HepG2 (cell line): Measurements from ENCODE around the gene GPR62. TPM values are rescaled to one million over a fixed set of nuclear protein-coding genes. Genes with fewer than 3 reads are reported as not detected.
A peak's percentile ranks its signal among the peaks of the same experiment; 100 is the strongest.

Source experiments
- ESRRA ChIP-seq: sonication (generic); formaldehyde crosslinking; IDR thresholded peaks from 2 replicates; pipeline ENCODE4 v1.5.1; 2020; ENCODE audit warnings: mild to moderate bottlenecking, low read depth, missing genetic modification reagents
- EZH2 ChIP-seq: conservative IDR thresholded peaks from 2 replicates; pipeline ENCODE4 v1.6.1; 2012; ENCODE audit warnings: mild to moderate bottlenecking, low read depth, low read length, moderate library complexity
- HMGXB4 ChIP-seq, 2 experiments: sonication (generic) in 1 of 2; formaldehyde crosslinking in 1 of 2; IDR thresholded peaks; 2 replicates each; pipeline versions ENCODE4 v1.4.0 to v1.6.1; 2018 to 2020; ENCODE audit warnings: missing genetic modification reagents in 2 of 2, borderline replicate concordance in 1 of 2, low read depth in 1 of 2, mild to moderate bottlenecking in 1 of 2, missing biosample characterization in 1 of 2
- IKZF4 ChIP-seq: sonication (generic); formaldehyde crosslinking; IDR thresholded peaks from 2 replicates; pipeline ENCODE4 v1.5.1; 2020; ENCODE audit warnings: borderline replicate concordance, mild to moderate bottlenecking, low read depth, missing genetic modification reagents; ENCODE audit errors: not compliant biosample characterization
- IRF9 ChIP-seq: sonication (generic); formaldehyde crosslinking; IDR thresholded peaks from 2 replicates; pipeline ENCODE4 v1.8.0; 2022; ENCODE audit warnings: missing genetic modification reagents, mild to moderate bottlenecking, borderline replicate concordance
- MAFG ChIP-seq: sonication (generic); formaldehyde crosslinking; IDR thresholded peaks from 2 replicates; pipeline ENCODE4 v1.5.1; 2020; ENCODE audit warnings: mild to moderate bottlenecking, missing genetic modification reagents
- PAXIP1 ChIP-seq: sonication (generic); formaldehyde crosslinking; conservative IDR thresholded peaks from 2 replicates; pipeline ENCODE4 v1.4.0; 2020; ENCODE audit warnings: mild to moderate bottlenecking, missing genetic modification reagents, moderate library complexity
- SMARCE1 ChIP-seq: fragments of 450-650 bp; IDR thresholded peaks from 2 replicates; pipeline ENCODE4 v1.6.1; 2017; ENCODE audit warnings: borderline replicate concordance
- SRF ChIP-seq: IDR thresholded peaks from 2 replicates; pipeline ENCODE4 v1.6.1; 2011; ENCODE audit warnings: mild to moderate bottlenecking, low read depth, low read length, moderate library complexity
- ZMAT5 ChIP-seq: sonication (generic); formaldehyde crosslinking; IDR thresholded peaks from 2 replicates; pipeline ENCODE4 v1.5.0; 2020; ENCODE audit warnings: mild to moderate bottlenecking, low read depth, missing genetic modification reagents, borderline replicate concordance
- ZNF136 ChIP-seq: sonication (generic); formaldehyde crosslinking; IDR thresholded peaks from 2 replicates; pipeline ENCODE4 v1.8.1; 2022; ENCODE audit warnings: low read depth, mild to moderate bottlenecking, moderate library complexity, missing genetic modification reagents
- ZNF281 ChIP-seq: sonication (generic); formaldehyde crosslinking; IDR thresholded peaks from 2 replicates; pipeline ENCODE4 v1.4.0; 2020; ENCODE audit warnings: missing genetic modification reagents, borderline replicate concordance
- ZNF556 ChIP-seq: sonication (generic); formaldehyde crosslinking; IDR thresholded peaks from 2 replicates; pipeline ENCODE4 v1.4.0; 2020; ENCODE audit warnings: mild to moderate bottlenecking, missing genetic modification reagents, borderline replicate concordance
- ZNF562 ChIP-seq: sonication (generic); formaldehyde crosslinking; IDR thresholded peaks from 2 replicates; pipeline ENCODE4 v1.8.0; 2022; ENCODE audit warnings: missing genetic modification reagents, borderline replicate concordance
- polyA plus RNA-seq, 8 experiments: library from polyadenylated mRNA; depleted of rRNA in 3 of 8; stranded (reverse) in 7 of 8; unstranded in 1 of 8; fragments of >200 nt; fragmentation: Illumina TruSeq in 4 of 8; extraction: Trizol in 4 of 8; gene quantifications; 2 replicates each; pipeline versions ENCODE4 v1.2.1 to v1.2.3, GENCODE V29; 2011 to 2016; ENCODE audit warnings: low read depth in 4 of 8, missing spikeins in 1 of 8, mixed read lengths in 1 of 8; ENCODE audit not compliant: insufficient read depth in 1 of 8
- total RNA-seq, 5 experiments: library from RNA; depleted of rRNA; stranded (reverse); fragments of >200 nt; fragmentation: Illumina TruSeq; extraction: Trizol; gene quantifications; 2 replicates each; pipeline ENCODE4 v1.2.3, GENCODE V29; 2016; ENCODE audit warnings: low read depth in 1 of 5

Gene GPR62
- total and polyA plus RNA-seq, 2 of the 13 experiments (the other 11 are each of a cell fraction or from before 2014, with no cell fraction given): not detected

GRCh38 chr3:51974963-51975851 lies 20.0 kb downstream of the GPR62 start, which contains the start of gene ABHD14A (continued):
- TF ChIP-seq IKZF4 (CRISPR knock-in tag): no peak
- TF ChIP-seq IRF9 (CRISPR knock-in tag): peak; percentile 66; the same call in 1 of the 2 replicates
- TF ChIP-seq ZNF281 (CRISPR knock-in tag): peak; percentile 17; the same call in 1 of the 2 replicates
- no peak for TF ChIP-seq ZMAT5 (CRISPR knock-in tag)
- TF ChIP-seq SRF: no peak
- TF ChIP-seq ESRRA: no peak
- no peak for TF ChIP-seq EZH2
- no peak for TF ChIP-seq ZNF562 (CRISPR knock-in tag)
- no peak for TF ChIP-seq ZNF136
- 0 out of 2 replicates have a peak, but pooled peaks have one; percentile 22 for TF ChIP-seq PAXIP1 (CRISPR knock-in tag)
- TF ChIP-seq ZNF556 (CRISPR knock-in tag): no peak
- TF ChIP-seq MAFG (CRISPR knock-in tag): no peak
- no peak for TF ChIP-seq HMGXB4 (CRISPR knock-in tag; IDR thresholded peaks at IDR 0.05; ENCODE audit: borderline replicate concordance in 1 of 2, low read depth in 1 of 2)
- no peak for TF ChIP-seq SMARCE1
